ENCODE measurements around the gene LHFPL3. TPM values are rescaled to one million over a fixed set of nuclear protein-coding genes. Genes with fewer than 3 reads are reported as not detected.

Gene LHFPL3
- total and polyA plus RNA-seq, 2 experiments from 2014 or later, result 0.24 TPM; not detected in 1

- H3K79me2 ChIP-seq (replicated peaks; ENCODE audit: insufficient read depth), result no peaks in the 10 kb centered on the region
- no peaks in the 10 kb centered on the region for H3K4me1 Mint-ChIP-seq
- no peaks in the 10 kb centered on the region for H3F3A ChIP-seq (replicated peaks; ENCODE audit: low read depth)
- peaks cover 8% of the 10 kb centered on the region; the same call in 2 of the 3 replicates for H3K36me3 Mint-ChIP-seq (ENCODE audit: low read depth)
- H3K4me1 ChIP-seq (ENCODE audit: insufficient read depth), result no peaks in the 10 kb centered on the region
- no peak overlapping the region for H3K4me3 Mint-ChIP-seq
- H3K36me3 ChIP-seq (ENCODE audit: insufficient read depth), result no peaks in the 10 kb centered on the region
- no peak for TF ChIP-seq NANOG (IDR thresholded peaks at IDR 0.05; ENCODE audit: borderline replicate concordance)
- TF ChIP-seq ETS1 (IDR thresholded peaks at IDR 0.05), result no peak
- TF ChIP-seq ZNF331 (CRISPR knock-in tag; IDR thresholded peaks at IDR 0.05; ENCODE audit: low read depth), result no peak
- no peak for TF ChIP-seq ZNF114 (CRISPR knock-in tag; IDR thresholded peaks at IDR 0.05)
- no peak for TF ChIP-seq POLR2AphosphoS5 (IDR thresholded peaks at IDR 0.05; ENCODE audit: low read depth)
- TF ChIP-seq JUNB (IDR thresholded peaks at IDR 0.05; ENCODE audit: unreplicated experiment), result no peak
- no peak for TF ChIP-seq EZH2 (IDR thresholded peaks at IDR 0.05; ENCODE audit: low read depth, unreplicated experiment)
- TF ChIP-seq EZH2phosphoT487 (IDR thresholded peaks at IDR 0.05; ENCODE audit: unreplicated experiment), result no peak
- TF ChIP-seq CREB1 (CRISPR knock-in tag; IDR thresholded peaks at IDR 0.05; ENCODE audit: low read depth), result no peak
- no peak for TF ChIP-seq REST (IDR thresholded peaks at IDR 0.05; ENCODE audit: unreplicated experiment)
- TF ChIP-seq STAT1 (IDR thresholded peaks at IDR 0.05; ENCODE audit: unreplicated experiment), result no peak
- H3K4me2 ChIP-seq, result no peak overlapping the region
- no peak overlapping the region for H3K27ac ChIP-seq (ENCODE audit: low read depth)
- no peak overlapping the region for H3K27ac Mint-ChIP-seq
- no peak for ATAC-seq
- H3K27me3 ChIP-seq (ENCODE audit: insufficient read depth), result no peaks in the 10 kb centered on the region
- no peak overlapping the region for H2AFZ ChIP-seq
- no peak overlapping the region for H3K4me3 ChIP-seq
- no peaks in the 10 kb centered on the region for H3K9me2 ChIP-seq (ENCODE audit: insufficient read depth)
- no peak for DNase-seq (ENCODE audit: low spot score)
- H4K20me1 ChIP-seq (replicated peaks; ENCODE audit: insufficient read depth), result no peaks in the 10 kb centered on the region
- H3K27me3 Mint-ChIP-seq (ENCODE audit: insufficient read depth, low read depth, poor library complexity), result no peaks in the 10 kb centered on the region
- peaks cover 13% of the 10 kb centered on the region for H3K9me3 Mint-ChIP-seq
These were observed 140.9 kb downstream of the LHFPL3 start for GRCh38 chr7:104469166-104469820.

- peak; percentile 12 for DNase-seq (ENCODE audit: low spot score)
These were observed 152.1 kb downstream of the LHFPL3 start for GRCh38 chr7:104480529-104480928.

More at GRCh38 chr7:104480529-104480928, 152.1 kb downstream of the LHFPL3 start:
- Mint-ChIP-seq H3K4me3 (no peak overlapping the region), H3K4me1 (peaks cover 4% of the 10 kb centered on the region; the same call in 2 of the 3 replicates), H3K9me3 (no peaks in the 10 kb centered on the region), H3K27me3 (ENCODE audit: insufficient read depth, low read depth, poor library complexity) (no peaks in the 10 kb centered on the region), H3K36me3 (ENCODE audit: low read depth) (no peaks in the 10 kb centered on the region), H3K27ac (no peak overlapping the region)
- H3K4me1 ChIP-seq (ENCODE audit: insufficient read depth), result no peaks in the 10 kb centered on the region; the same call in 1 of the 2 replicates
- H3K9me2 ChIP-seq (ENCODE audit: insufficient read depth), result peaks cover 4% of the 10 kb centered on the region; the same call in 1 of the 2 replicates
- no peak overlapping the region for H3K4me2 ChIP-seq
- H2AFZ ChIP-seq, result no peak overlapping the region
- no peak overlapping the region for H3K27ac ChIP-seq (ENCODE audit: low read depth)
- ATAC-seq, result no peak
- no peaks in the 10 kb centered on the region for H3K36me3 ChIP-seq (ENCODE audit: insufficient read depth)
- no peaks in the 10 kb centered on the region for H3K79me2 ChIP-seq (replicated peaks; ENCODE audit: insufficient read depth)
- H3K27me3 ChIP-seq (ENCODE audit: insufficient read depth), result no peaks in the 10 kb centered on the region
- H4K20me1 ChIP-seq (replicated peaks; ENCODE audit: insufficient read depth), result no peaks in the 10 kb centered on the region
- H3K4me3 ChIP-seq, result no peak overlapping the region
- H3F3A ChIP-seq (replicated peaks; ENCODE audit: low read depth), result no peaks in the 10 kb centered on the region
- TF ChIP-seq EZH2 (IDR thresholded peaks at IDR 0.05; ENCODE audit: low read depth, unreplicated experiment) (no peak), CREB1 (CRISPR knock-in tag; IDR thresholded peaks at IDR 0.05; ENCODE audit: low read depth) (no peak), POLR2AphosphoS5 (IDR thresholded peaks at IDR 0.05; ENCODE audit: low read depth) (no peak), ZNF114 (CRISPR knock-in tag; IDR thresholded peaks at IDR 0.05) (no peak), NANOG (IDR thresholded peaks at IDR 0.05; ENCODE audit: borderline replicate concordance) (no peak)
